Mesenchymal stem cell (in vitro differentiated cells and primary cell): ENCODE results near the gene MKI67.
A peak's percentile ranks its signal among the peaks of the same experiment; 100 is the strongest.

ENCODE experiments used
- DNase-seq: peaks from one replicate; pipeline ENCODE4 v3.0.0-alpha.2; 2013
- H2AFZ ChIP-seq: one replicate; pipeline ENCODE4 v1.6.1; 2013; ENCODE audit warnings: low read depth, mild to moderate bottlenecking, control low read depth, inconsistent platforms, low read length, moderate library complexity
- H2AK5ac ChIP-seq: 2 replicates; pipeline ENCODE4 v1.6.1; 2013; ENCODE audit warnings: low read length, moderate library complexity, mild to moderate bottlenecking, inconsistent platforms; ENCODE audit not compliant: severe bottlenecking
- H2BK120ac ChIP-seq: one replicate; pipeline ENCODE4 v1.6.1; 2013; ENCODE audit warnings: low read depth, mild to moderate bottlenecking, inconsistent platforms, low read length, moderate library complexity
- H2BK12ac ChIP-seq, 2 experiments: one replicate each; pipeline ENCODE4 v1.6.1; 2013; ENCODE audit warnings: inconsistent platforms in 2 of 2, low read length in 2 of 2, mild to moderate bottlenecking in 2 of 2, moderate library complexity in 2 of 2, control low read depth in 1 of 2
- H2BK15ac ChIP-seq: one replicate; pipeline ENCODE4 v1.6.1; 2013; ENCODE audit warnings: mild to moderate bottlenecking, low read depth, inconsistent platforms; ENCODE audit not compliant: poor library complexity, severe bottlenecking
- H2BK5ac ChIP-seq: 2 replicates; pipeline ENCODE4 v1.6.1; 2013; ENCODE audit warnings: low read depth, mild to moderate bottlenecking, low read length, control low read depth, inconsistent platforms; ENCODE audit not compliant: poor library complexity, severe bottlenecking
- H3K14ac ChIP-seq, 2 experiments: one replicate each; pipeline ENCODE4 v1.6.1; 2013; ENCODE audit warnings: inconsistent platforms in 2 of 2, low read length in 2 of 2, control low read depth in 1 of 2, mild to moderate bottlenecking in 1 of 2, moderate library complexity in 1 of 2
- H3K18ac ChIP-seq, 2 experiments: one replicate each; pipeline ENCODE4 v1.6.1; 2013; ENCODE audit warnings: inconsistent platforms in 2 of 2, low read length in 2 of 2, control low read depth in 1 of 2, low read depth in 1 of 2, mild to moderate bottlenecking in 1 of 2
- H3K23ac ChIP-seq, 2 experiments: one replicate each; pipeline ENCODE4 v1.6.1; 2013; ENCODE audit warnings: inconsistent platforms in 2 of 2, low read length in 2 of 2, mild to moderate bottlenecking in 2 of 2, moderate library complexity in 2 of 2, control low read depth in 1 of 2
- H3K27ac ChIP-seq: 2 replicates; pipeline ENCODE4 v1.5.1; 2013; ENCODE audit warnings: mild to moderate bottlenecking, moderate library complexity, low read length, control low read depth, inconsistent platforms; ENCODE audit not compliant: poor library complexity, severe bottlenecking
- H3K27me3 ChIP-seq, 2 experiments: 2 replicates each; pipeline versions ENCODE4 v1.6.1 to v1.7.0; 2013; ENCODE audit warnings: low read length in 2 of 2, mild to moderate bottlenecking in 2 of 2, moderate library complexity in 2 of 2, control low read depth in 1 of 2, inconsistent platforms in 1 of 2; ENCODE audit not compliant: control insufficient read depth in 1 of 2, insufficient read depth in 1 of 2
- H3K36me3 ChIP-seq, 2 experiments: 2 replicates each; pipeline versions ENCODE4 v1.6.1 to v1.7.0; 2013; ENCODE audit warnings: low read length in 2 of 2, control low read depth in 1 of 2, inconsistent platforms in 1 of 2, low read depth in 1 of 2, mild to moderate bottlenecking in 1 of 2; ENCODE audit not compliant: insufficient read depth in 2 of 2, control insufficient read depth in 1 of 2
- H3K4ac ChIP-seq, 2 experiments: one replicate each; pipeline ENCODE4 v1.6.1; 2013; ENCODE audit warnings: inconsistent platforms in 2 of 2, low read length in 2 of 2, mild to moderate bottlenecking in 2 of 2, moderate library complexity in 2 of 2, control low read depth in 1 of 2, low read depth in 1 of 2
- H3K4me1 ChIP-seq: 2 replicates; pipeline ENCODE4 v1.6.1; 2013; ENCODE audit warnings: low read depth, low read length, control low read depth; ENCODE audit not compliant: control insufficient read depth, insufficient read depth
- H3K4me2 ChIP-seq: 2 replicates; pipeline ENCODE4 v1.6.1; 2013; ENCODE audit warnings: low read length, mild to moderate bottlenecking, inconsistent platforms; ENCODE audit not compliant: poor library complexity, severe bottlenecking
- H3K4me3 ChIP-seq, 2 experiments: 2 replicates each; pipeline versions ENCODE4 v1.5.1 to v1.7.0; 2013; ENCODE audit warnings: low read length in 2 of 2, mild to moderate bottlenecking in 2 of 2, control low read depth in 1 of 2, low read depth in 1 of 2; ENCODE audit not compliant: insufficient read depth in 1 of 2
- H3K79me1 ChIP-seq: replicated peaks from 2 replicates; pipeline ENCODE4 v1.6.1; 2013; ENCODE audit warnings: mild to moderate bottlenecking, control low read depth, low read length, inconsistent platforms; ENCODE audit not compliant: poor library complexity, severe bottlenecking
- H3K9ac ChIP-seq: 2 replicates; pipeline ENCODE4 v1.7.0; 2013; ENCODE audit warnings: mild to moderate bottlenecking, low read length, moderate library complexity
- H3K9me3 ChIP-seq: 2 replicates; pipeline ENCODE4 v1.7.0; 2013; ENCODE audit warnings: mild to moderate bottlenecking, low read length; ENCODE audit not compliant: control insufficient read depth
- H4K8ac ChIP-seq: one replicate; pipeline ENCODE4 v1.6.1; 2013; ENCODE audit warnings: inconsistent platforms, mild to moderate bottlenecking, low read length, moderate library complexity
- H4K91ac ChIP-seq: one replicate; pipeline ENCODE4 v1.6.1; 2013; ENCODE audit warnings: mild to moderate bottlenecking, low read length, inconsistent platforms
- WGBS: methylation state at CpG from one replicate; pipeline ENCODE4 v1.1.7; 2013; ENCODE audit warnings: mixed read lengths; 5-methylcytosine and 5-hydroxymethylcytosine counted together

MKI67 gene

GRCh38 chr10:128070161-128070560, 56.1 kb downstream of the MKI67 start:
- Histone ChIP-seq H2BK5ac (no peak overlapping the region), H2BK120ac (no peak overlapping the region), H3K27ac (no peak overlapping the region), H3K9ac (no peak overlapping the region), H2BK12ac (no peak overlapping the region), H3K14ac (no peak overlapping the region), H3K4me1 (peaks cover 12% of the 10 kb centered on the region), H3K36me3 (peaks cover 45 to 53% of the 10 kb centered on the region in 2 experiments), H2AK5ac (no peak overlapping the region), H4K8ac (no peak overlapping the region), H2BK15ac (no peak overlapping the region), H3K79me1 (no peaks in the 10 kb centered on the region), H3K27me3 (no peaks in the 10 kb centered on the region), H3K4me3 (no peak overlapping the region), H3K23ac (no peak overlapping the region), H4K91ac (no peak overlapping the region), H3K4ac (no peak overlapping the region), H3K18ac (no peak overlapping the region), H3K4me2 (no peak overlapping the region), H3K9me3 (no peaks in the 10 kb centered on the region), H2AFZ (no peak overlapping the region)
- DNase-seq: no peak
- 88% methylated on average over 10 of the region's 10 CpGs for whole genome bisulfite sequencing

- Histone ChIP-seq H3K4me1 (peaks cover 18% of the 10 kb centered on the region), H3K4ac (peak overlapping the region in 1 of 2 experiments; percentile 7), H3K23ac (no peak overlapping the region), H2BK5ac (no peak overlapping the region), H2BK12ac (no peak overlapping the region), H2BK15ac (no peak overlapping the region), H3K79me1 (no peaks in the 10 kb centered on the region), H3K14ac (no peak overlapping the region), H3K9ac (peak overlapping the region; percentile 4), H2AFZ (no peak overlapping the region), H2AK5ac (no peak overlapping the region), H3K18ac (no peak overlapping the region), H3K27ac (no peak overlapping the region), H4K8ac (peak overlapping the region; percentile 48), H3K9me3 (no peaks in the 10 kb centered on the region), H3K36me3 (peaks cover 39 to 53% of the 10 kb centered on the region in 2 experiments), H3K27me3 (no peaks in the 10 kb centered on the region), H4K91ac (no peak overlapping the region), H3K4me3 (no peak overlapping the region), H3K4me2 (no peak overlapping the region), H2BK120ac (no peak overlapping the region)
- DNase-seq: peak; percentile 77
- WGBS: 51% methylated on average over 28 of the region's 28 CpGs
Measured at GRCh38 chr10:128069351-128070051, 56.7 kb downstream of the MKI67 start.

GRCh38 chr10:128068398-128069285, 57.6 kb downstream of the MKI67 start:
- Histone ChIP-seq H3K18ac (no peak overlapping the region), H2BK15ac (no peak overlapping the region), H3K4ac (no peak overlapping the region), H3K27me3 (no peaks in the 10 kb centered on the region), H2BK12ac (no peak overlapping the region), H3K36me3 (peaks cover 33 to 56% of the 10 kb centered on the region in 2 experiments), H4K91ac (no peak overlapping the region), H3K27ac (no peak overlapping the region), H3K79me1 (no peaks in the 10 kb centered on the region), H2AK5ac (no peak overlapping the region), H2BK120ac (no peak overlapping the region), H3K4me2 (no peak overlapping the region), H3K4me3 (no peak overlapping the region), H4K8ac (no peak overlapping the region), H3K23ac (no peak overlapping the region), H3K14ac (no peak overlapping the region), H3K9ac (no peak overlapping the region), H3K4me1 (peaks cover 26% of the 10 kb centered on the region), H2AFZ (no peak overlapping the region), H3K9me3 (no peaks in the 10 kb centered on the region), H2BK5ac (no peak overlapping the region)
- 94% methylated on average over 18 of the region's 19 CpGs for WGBS
- DNase-seq: no peak

GRCh38 chr10:128067691-128068397, 58.4 kb downstream of the MKI67 start:
- Histone ChIP-seq H3K4me1 (peaks cover 27% of the 10 kb centered on the region), H3K27me3 (no peaks in the 10 kb centered on the region), H3K36me3 (peaks cover 30 to 51% of the 10 kb centered on the region in 2 experiments), H2BK5ac (no peak overlapping the region), H3K27ac (no peak overlapping the region), H3K23ac (no peak overlapping the region), H2BK15ac (no peak overlapping the region), H3K4me3 (no peak overlapping the region), H4K8ac (no peak overlapping the region), H3K9me3 (no peaks in the 10 kb centered on the region), H2BK12ac (no peak overlapping the region), H4K91ac (no peak overlapping the region), H2BK120ac (no peak overlapping the region), H3K4me2 (no peak overlapping the region), H2AFZ (no peak overlapping the region), H2AK5ac (no peak overlapping the region), H3K18ac (no peak overlapping the region), H3K14ac (no peak overlapping the region), H3K79me1 (no peaks in the 10 kb centered on the region), H3K9ac (no peak overlapping the region), H3K4ac (no peak overlapping the region)
- DNase-seq: no peak
- 94% methylated on average over 25 of the region's 25 CpGs for WGBS
